Stimulated activated CD8-positive, alpha-beta memory T cell treated with anti-CD3 and anti-CD28 coated beads, Interleukin-4, amount 100 ng/mL, for 48 hours (primary cell): ENCODE measurements around the gene DLGAP1.
A peak's percentile ranks its signal among the peaks of the same experiment; 100 is the strongest.

Experiments
- DNase-seq: peaks from one replicate; pipeline ENCODE4 v3.0.0-alpha.2; 2020

DLGAP1 gene

DNA sequence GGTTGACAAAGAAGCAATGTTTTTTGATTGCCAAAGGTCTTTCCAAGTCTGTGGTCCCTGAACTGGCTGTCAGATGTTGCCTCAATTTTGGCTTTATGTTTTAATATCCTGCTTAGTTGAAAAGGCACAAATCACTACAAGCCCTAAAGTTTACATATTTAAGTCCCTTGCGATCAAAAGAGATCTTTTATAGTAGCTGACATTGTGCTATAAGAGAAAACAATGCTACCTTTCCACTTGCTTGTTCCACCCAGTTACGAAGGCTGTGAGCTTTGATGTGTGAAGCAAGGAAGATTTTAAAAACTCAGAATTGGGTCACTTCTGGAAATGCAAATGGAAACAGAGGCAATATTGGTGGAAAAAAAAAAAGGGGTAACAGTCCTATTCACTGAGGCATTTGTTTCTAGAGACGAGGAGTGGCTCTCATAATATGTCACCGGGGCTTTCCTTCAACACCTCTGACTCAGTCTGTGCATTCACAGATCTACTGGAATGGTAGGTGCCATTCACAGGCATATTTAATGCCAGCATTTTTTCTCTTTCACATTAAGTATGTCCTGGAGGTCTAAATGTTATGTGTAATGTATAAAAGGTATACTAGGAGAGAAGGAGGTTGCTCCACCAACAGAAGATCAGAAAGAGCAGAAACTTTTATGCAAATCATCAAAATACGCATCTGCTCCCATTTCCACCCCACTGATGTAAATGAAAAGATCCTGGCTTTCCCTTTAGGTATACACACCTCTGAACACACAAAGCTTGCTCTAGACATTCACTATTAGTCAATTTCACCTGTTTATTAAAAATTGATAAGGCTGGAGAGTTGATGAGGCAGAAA is 913.3 kb downstream of the DLGAP1 start:
- DNase-seq: no peak

DNA sequence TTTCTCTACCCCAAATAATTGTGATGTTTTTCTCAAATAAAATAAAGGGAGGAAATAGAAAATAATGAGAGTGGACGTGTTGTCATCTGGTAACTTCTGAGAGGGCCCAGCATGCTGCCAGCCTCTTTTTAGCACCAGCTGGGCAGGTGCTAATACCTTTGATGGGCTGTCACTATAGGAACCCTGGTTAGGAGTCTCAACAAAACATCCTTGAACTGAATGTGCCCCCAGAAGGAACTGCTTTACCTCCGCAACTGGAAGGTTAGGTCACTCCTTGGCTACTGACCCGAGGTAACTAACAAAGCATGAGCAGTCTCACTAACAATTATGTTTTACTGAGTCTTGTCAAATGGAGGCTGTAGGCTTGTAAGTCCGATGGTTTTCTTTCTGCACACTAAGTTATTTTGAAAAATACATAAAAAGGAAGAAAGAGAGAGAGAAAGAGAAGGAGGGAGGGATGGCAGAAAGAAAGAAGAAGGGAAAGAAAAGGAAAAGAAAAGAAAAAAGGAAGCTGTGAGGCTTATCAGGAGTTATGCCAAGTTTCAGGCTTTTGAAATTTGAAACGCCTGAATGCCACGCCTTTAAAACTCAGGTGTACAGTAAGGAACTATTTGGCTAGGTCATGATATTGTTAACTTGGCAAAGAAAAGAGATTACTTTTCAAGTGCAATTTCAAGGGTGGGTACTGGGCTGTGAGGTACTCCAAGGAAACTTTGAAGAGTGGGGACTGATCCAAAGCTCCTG is 914.1 kb downstream of the DLGAP1 start:
- DNase-seq: no peak

DNA sequence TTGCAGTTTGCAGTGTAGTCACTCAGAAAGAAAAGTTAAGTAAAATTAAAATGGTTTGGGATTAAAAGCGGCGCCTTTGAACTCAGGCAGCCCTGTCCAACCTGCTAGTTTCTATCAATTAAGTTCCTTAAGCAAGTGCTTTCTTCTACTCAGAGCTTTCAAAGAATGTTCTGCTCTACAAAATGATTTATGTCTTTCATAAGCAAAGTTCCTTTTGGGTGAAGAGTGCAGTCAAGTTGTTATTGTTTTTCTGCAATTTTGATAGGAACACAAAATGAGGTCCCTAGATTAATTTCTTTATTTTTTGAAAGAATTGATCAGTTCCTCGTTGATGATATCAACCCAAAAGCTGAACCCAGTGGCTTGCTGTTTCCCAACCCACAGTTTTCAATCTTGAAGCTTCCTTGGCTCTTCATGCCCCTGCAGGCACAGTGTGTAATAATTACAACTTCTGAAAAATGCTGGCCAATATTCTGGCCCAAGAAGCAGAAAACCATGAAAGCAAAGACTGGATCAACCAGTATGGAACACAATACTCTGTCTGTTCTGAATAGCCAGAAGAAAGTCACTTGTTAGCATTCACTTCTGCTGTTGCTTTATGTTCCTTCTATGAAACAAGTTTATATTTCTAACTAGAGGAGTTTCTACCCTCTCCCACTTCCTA is 916.0 kb downstream of the DLGAP1 start:
- no peak for DNase-seq

DNA sequence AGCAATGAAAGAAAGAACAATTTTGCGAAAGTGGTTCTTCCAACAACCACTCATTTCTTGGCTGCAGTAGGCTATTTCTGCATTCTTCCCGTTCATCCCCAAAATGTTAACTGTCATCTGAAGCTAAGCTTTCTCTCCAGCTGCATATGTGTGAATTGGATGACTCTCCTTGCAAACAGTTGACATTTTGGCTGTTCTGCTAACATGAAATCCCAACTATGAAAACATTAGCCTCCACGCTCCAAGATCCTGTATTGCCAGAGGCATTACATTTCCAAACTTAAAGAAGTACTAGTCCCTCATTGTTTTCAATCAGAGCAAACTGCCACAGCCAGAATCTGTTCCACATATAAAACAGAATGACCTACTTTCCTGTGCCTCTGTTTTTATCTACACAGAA is 916.7 kb downstream of the DLGAP1 start:
- DNase-seq: no peak

DNA sequence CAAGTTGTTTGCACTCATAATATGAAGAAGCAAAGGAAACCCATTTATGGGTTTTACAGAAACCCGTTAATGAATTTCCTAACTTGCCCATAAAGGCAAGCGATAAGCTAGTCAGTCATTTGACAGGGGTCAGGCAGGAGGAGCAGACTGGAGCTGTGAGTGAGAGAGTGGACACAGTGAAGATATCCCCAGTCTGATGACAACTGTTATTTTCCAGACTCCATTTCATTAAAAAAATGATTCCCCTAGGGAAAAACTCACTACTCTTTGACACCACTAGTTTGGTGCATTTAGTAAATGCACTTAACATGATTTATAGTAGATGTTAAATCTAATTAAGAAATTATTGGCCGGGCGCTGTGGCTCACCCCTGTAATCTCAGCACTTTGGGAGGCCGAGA is 924.3 kb downstream of the DLGAP1 start:
- DNase-seq: no peak

DNA sequence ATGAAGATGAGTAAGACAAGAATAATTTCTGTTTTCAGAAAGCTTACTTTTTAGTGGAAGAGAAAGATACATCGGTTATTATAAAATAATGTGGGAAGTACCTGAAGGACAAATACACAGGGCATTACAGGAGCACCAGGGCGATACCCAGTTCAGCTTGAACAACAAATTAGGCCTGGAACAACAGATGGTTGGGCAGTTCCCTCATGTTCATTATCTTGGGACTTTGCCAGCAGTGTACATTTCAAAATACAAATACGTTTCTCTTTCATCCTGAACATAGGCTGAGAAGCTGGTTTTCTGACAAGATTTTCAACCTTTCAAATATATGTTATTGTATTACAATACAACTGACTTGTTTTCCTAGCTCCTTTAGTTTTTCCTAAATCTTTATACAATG is 925.5 kb downstream of the DLGAP1 start:
- no peak for DNase-seq

DNA sequence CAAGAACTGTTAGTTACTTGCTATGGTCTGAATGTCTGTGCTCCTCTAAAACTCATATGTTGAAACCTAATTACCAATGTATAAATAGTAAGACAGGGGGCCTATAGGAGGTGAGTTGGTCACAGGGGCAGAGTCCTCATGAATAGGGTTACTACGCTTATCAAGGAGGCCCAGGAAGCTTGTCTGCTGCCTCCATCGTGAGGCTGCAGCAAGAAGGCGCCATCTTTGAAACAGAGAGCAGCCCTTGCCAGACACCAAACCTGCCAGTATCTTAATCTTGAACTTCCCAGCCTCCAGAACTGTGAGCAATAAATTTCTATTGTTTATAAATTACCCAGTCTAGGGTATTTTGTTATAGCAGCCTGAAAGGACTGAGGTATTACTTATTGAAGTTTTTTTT is 926.0 kb downstream of the DLGAP1 start:
- DNase-seq: no peak

DNA sequence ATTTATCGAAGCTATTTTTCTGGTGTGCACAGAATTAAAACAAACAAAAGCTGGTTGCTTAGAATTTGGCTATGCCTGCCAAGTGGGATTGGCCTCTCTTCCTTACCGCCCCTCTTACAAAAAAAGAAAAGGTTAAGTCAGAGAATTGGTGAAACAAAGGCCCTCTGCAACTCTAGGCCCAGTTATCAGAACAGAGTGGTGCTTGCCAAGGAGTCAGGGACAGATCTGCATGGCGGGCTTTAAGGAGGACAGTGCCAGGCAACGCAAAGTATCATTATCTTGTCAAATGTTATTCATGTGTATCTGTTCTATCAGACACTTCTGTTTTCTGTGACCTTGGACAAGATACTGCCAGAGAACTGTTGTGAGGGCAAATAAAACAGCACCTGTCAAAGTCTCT is 926.9 kb downstream of the DLGAP1 start:
- DNase-seq: no peak

DNA sequence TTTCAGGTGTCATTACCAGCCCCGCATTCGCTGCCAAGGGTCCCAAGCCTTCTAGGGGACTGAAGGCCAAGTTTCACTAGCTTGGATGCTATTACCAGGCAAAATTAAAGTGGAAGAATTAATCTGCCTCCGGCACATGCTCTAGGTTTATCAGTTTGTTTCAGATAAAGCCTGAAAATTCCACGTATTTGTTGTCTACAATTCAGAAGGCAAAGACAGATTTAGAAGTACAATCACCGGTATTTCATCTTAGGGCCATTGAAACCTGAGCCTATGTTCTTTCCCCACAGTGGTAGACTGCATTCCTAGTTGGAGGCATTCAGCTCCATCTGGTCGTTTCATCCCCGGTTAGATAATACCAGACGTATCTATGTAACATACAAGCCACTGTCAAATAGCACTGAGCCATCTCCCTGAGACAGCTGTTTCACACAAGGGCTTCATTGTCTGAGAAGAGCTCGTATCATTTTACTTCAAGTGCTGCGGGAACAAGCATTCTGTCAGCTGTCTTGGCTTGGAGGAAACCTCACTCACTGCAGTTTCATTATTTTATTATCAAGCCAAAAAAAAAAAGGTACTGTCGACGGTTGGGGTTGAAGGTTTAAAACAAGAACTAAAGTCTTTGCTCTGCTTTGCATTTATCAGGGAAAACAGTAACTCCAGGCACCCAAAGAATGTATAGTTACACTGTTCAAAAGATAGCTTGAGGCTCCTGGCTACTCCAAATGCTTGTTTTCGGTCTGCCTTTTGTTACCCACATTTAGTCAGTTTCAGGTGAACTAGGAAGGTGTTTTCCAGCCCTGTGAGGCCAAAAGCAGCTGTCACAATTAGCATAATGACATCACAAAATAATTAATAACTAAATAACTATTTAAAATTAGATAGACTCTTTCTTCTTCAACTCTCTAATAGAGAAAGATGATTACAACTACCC is 928.4 kb downstream of the DLGAP1 start:
- DNase-seq: no peak

DNA sequence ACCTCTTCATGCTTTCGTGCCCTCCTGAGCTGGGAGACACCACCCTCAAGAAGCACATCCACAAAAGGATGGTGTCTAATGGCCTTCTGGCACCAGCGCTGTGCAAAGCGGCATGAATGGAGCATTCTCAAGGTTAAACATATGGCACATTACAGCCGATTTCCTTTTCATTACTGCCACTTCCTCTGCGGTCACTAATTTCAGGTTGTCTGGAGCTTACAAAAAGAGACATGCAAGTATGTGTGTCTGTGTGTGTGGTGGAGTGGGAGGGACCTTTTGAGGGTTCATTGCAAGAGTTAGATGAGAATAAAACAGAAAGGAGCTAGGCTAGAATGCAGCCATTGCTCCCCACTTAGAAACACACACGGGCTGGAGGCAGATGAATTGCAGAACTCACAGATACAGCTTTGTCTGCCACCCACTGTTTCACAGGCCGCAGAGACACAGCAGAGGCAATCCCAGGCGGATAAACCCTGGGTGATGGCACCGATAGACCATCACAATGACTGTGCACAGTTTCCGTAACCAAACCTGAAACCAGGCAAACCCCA is 929.2 kb downstream of the DLGAP1 start:
- peak; percentile 45 for DNase-seq

DNA sequence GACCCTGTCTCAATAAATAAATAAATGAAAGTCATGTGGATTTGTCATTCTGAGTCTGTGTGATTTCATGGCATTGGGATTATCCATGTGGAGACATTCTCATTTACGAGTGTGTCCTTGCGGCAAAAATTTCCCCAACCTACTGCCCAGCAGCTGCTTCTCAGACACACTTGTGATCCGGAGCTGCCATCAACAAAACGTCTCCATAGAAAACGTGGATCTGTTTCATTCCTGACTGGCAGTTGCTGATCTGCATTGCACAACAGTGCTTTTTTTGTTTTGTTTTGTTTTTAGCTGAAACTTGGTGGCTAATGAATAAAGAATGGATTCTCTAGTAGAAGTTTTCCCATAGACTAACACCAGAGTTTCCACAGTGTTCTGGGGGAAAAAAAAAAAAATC is 930.4 kb downstream of the DLGAP1 start:
- no peak for DNase-seq

DNA sequence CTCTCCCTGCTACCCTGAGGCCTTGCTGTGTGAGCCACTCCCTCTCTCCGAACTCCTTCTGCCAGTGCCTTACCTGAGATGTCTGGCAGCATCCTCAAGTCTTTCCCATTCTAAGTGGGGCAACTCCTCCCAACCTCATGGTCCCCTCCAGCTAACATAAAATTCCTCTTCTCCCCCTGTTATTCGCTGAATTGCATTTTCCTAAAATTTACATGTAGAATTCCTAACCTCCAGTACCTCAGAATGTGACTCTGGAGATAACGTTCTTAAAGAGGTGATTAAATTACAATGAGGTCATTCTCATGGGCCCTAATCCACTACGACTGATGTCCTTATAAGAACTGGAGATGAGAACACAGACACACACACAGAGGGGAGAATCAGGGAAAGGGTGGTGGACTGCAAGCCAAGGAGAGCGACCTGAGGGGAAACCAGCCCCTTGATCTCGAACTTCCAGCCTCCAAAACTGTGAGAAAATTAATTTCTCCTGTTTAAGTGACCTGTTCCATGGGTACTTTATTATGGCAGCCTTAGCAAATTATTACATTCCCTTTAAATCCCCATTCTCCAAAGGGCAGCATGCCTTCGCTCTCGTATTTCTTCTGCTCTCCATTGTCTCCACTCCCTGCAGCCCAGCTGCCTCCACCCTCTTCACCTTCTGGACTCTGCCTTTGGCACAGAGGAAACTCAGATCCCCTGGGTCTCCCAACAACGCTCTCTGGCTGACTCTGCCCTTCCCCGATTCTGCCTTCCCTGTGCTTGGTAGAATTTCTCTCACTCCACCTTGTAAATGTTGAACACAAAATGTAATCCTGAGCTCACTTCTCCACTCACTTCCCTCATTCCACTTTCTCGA is 934.6 kb downstream of the DLGAP1 start:
- DNase-seq: no peak

DNA sequence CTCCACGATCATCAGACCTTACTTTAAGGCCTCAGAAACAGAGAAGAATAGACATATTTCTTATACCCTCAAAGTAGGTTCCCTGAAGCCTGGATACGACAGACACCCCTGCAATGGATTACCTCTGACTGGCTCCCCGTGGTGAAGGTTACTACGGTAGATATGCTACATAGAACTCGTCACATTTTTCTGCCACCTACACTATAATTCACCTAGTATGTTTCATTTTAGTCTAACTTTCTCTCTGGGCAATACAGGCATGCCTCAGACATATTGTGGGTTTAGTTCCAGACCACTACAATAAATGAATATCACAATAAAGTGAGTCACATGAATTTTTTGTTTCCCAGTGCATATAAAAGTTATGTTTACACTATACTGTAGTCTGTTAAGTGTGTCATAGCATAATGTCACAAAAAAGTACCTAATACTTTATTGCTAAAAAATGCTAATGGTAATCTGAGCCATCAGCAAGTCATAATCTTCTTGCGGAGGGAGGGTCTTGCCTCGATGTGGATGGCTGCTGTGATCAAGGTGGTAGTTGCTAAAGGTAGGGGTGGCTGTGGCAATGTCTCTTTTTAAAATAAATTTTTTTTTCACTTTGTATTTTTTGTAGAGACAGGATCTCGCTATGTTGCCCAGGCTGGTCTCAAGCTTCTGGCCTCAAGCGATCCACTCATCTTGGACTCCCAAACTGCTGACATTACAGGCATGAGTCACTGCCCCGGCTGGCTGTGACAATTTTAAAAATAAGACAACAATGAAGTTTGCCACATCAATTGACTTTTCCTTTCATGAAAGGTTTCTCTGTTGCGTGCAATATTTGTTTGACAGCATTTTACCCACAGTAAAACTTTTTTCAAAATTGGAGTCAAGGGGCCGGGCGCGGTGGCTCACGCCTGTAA is 940.5 kb downstream of the DLGAP1 start:
- no peak for DNase-seq

DNA sequence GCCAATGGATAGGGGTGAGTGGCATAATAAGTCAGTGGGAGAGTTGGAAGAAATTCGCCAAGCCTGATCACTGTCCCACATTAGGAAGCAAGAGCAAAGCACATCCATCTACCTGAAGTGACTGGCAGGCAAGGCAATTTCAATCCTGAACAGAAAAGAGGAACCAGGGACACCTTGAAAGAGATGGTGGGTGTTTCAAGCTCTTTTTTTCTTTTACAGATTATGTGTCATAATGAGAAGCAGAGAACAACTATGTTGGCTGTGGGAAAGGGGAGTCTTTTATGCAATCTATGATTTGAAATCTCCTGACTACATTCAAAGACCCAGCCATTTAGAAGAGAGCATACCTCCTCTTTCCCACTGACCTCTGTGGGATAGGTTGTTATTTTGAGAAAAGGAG is 941.6 kb downstream of the DLGAP1 start:
- DNase-seq: no peak

DNA sequence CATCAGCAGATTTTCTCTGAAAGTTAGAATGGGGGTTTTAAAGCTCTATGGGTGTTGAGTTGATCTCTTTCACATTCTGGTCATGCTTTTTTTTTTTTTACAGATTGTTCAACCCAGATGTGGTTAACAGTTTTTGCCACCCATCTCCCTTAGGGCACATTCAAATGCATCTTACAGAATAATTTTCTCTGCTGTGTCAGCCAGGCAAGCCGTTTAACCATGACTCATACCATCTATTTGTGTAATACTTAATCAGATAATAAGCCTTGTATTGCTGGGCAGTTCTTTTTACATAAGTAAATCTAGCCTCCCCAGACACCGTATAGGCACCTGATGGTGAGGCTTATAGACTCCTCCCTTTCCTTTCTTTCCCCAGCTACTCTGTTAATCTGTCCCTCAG is 943.1 kb downstream of the DLGAP1 start:
- no peak for DNase-seq

DNA sequence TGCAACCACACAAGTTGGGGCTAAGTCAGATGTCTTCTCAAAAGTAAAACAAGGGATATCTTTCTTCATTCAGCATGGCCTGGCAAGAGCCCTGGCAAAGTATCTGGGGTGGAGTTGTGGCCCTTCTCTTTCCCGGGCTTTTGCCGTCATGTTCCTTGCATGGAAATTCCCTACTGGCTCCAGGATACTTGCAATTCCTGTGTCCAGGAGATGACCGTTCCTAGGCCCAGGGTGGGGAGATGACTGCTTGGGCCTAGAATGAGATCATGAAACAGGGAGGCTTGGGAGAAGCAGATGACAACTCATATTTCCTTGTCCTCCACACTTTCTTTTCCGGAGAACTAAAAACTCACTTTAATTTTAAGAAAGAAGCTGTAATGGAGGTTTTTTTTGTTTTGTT is 944.2 kb downstream of the DLGAP1 start:
- no peak for DNase-seq

DNA sequence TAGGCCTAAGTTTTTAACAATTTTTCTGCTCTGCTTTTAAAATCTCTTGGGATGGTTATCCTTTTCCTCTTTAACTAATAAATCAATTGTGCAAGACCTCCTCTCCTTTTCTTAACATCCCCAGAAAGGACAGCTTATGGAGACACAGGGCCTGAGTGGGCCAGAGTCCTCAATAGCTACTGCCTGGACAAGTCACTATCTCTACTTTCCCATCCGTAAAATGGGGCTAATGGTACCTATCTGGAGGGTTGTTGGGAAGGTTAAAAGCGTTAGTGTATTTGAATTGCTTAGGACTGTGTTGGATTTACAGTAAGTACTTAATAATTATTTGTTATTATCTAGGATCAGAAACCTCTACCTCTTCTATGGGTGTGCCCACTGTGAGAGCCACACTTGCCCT is 945.1 kb downstream of the DLGAP1 start:
- no peak for DNase-seq

DNA sequence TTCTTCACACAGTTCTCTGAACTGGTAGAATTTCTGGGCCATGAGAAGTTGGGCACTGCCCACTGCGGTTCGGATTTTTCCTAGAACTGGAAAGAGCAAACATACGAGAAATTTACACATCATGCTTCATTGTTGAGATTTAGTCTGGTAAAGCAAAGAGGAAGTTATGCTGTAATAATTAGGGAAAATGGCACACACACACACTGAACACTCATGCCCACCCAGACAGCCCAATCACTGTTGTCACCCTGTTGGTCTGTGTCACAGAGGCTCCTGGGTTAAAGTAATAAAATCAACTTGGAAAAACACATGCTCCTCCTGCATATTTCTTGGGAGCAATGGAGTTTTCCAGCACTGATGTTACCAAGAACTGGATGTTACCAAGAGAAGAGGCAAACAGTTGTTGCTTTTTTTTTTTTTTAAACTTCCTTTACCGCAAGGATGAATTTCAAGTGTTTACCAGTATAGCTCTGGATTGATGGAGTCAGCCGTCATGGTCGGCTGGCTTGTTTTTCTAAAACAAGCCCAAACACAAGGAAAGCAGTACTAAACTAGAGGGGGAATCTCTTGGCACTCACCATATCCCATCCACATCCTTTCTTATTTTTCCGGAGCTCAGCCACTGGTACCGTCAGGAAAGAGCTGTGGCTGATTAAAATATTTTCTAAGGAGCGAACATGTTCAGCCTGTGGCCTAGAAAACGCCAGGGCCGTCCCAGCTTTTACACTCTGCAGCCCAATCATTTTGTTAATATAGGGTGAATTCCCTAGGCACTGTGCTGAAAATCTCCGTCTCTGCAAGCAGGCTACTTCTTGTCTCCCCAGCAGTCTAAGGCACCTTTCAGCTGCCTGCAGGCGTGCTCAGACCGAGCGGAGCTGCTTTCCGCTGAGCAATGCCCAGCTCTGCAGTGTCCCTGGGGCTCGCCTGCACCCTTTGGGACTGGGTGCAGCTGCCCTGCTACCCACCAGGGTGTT is 946.2 kb downstream of the DLGAP1 start:
- DNase-seq: no peak

DNA sequence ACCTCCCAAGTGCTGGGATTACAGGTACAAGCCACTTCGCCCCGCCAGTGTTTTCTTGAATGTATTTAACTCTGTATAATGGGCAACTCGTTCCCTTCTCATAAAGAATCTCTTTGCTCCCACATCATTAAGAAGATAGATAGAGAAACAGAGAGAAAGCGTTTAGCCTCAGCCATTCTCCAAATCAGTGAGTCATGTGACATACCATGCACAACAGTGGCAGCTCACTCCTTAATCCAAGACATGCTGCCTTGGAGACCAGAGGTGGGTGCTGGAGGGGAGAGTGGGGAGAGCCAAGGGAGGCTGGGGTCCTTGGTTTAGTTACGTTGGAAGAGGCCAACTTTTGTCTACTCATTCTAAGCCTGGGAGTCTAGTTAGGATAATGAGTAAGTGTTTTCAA is 950.5 kb downstream of the DLGAP1 start:
- DNase-seq: no peak
